ENCODE data around the gene EEF1AKMT1. TPM values are rescaled to one million over a fixed set of nuclear protein-coding genes. Genes with fewer than 3 reads are reported as not detected.

The EEF1AKMT1 gene
- polyA plus RNA-seq, 1 experiment = 5.8 TPM

GRCh38 chr13:20801707-20802106 lies 27.9 kb upstream of the EEF1AKMT1 start:
- ChIA-PET POLR2A (no interaction called here), CTCF (no interaction called here)
- no peak for TF ChIP-seq CTCF (IDR thresholded peaks at IDR 0.05; ENCODE audit: insufficient read depth, low read depth, low read length)

GRCh38 chr13:20799726-20800416 lies 26.1 kb upstream of the EEF1AKMT1 start:
- no peaks in the 10 kb centered on the region for H3K27me3 ChIP-seq (ENCODE audit: control insufficient read depth, insufficient read depth, low read length)
- DNase-seq (ENCODE audit: low read depth) = no peak
- H3K4me3 ChIP-seq (ENCODE audit: low read depth, low read length) = no peak overlapping the region
- POLR2A ChIA-PET = no interaction called here
- no peak for TF ChIP-seq CTCF (IDR thresholded peaks at IDR 0.05; ENCODE audit: insufficient read depth, low read depth, low read length)
- peaks cover 8% of the 10 kb centered on the region for H3K36me3 ChIP-seq (ENCODE audit: control insufficient read depth, insufficient read depth, low read length)
- CTCF ChIA-PET = interaction anchor here (1.5 kb wide), 1 partner anchor 28 kb away, joined by 3 read pairs; no protein-coding TSS in a partner anchor

More at GRCh38 chr13:20801707-20802106, 27.9 kb upstream of the EEF1AKMT1 start:
- DNase-seq (ENCODE audit: low read depth) = no peak
- Histone ChIP-seq H3K36me3 (ENCODE audit: control insufficient read depth, insufficient read depth, low read length) (0 out of 2 replicates have a peak, but pooled peaks cover 2% of the 10 kb centered on the region), H3K27me3 (ENCODE audit: control insufficient read depth, insufficient read depth, low read length) (no peaks in the 10 kb centered on the region), H3K4me3 (ENCODE audit: low read depth, low read length) (no peak overlapping the region)

GRCh38 chr13:20798027-20798426 lies 24.3 kb upstream of the EEF1AKMT1 start:
- ChIA-PET CTCF (interaction anchor here (1.5 kb wide), 1 partner anchor 30 kb away, joined by 3 read pairs; no protein-coding TSS in a partner anchor), POLR2A (no interaction called here)
- H3K4me3 ChIP-seq (ENCODE audit: low read depth, low read length) = no peak overlapping the region
- H3K27me3 ChIP-seq (ENCODE audit: control insufficient read depth, insufficient read depth, low read length) = no peaks in the 10 kb centered on the region
- DNase-seq (ENCODE audit: low read depth) = no peak
- peaks cover 8% of the 10 kb centered on the region for H3K36me3 ChIP-seq (ENCODE audit: control insufficient read depth, insufficient read depth, low read length)
- TF ChIP-seq CTCF (IDR thresholded peaks at IDR 0.05; ENCODE audit: insufficient read depth, low read depth, low read length) = no peak

GRCh38 chr13:20796791-20797508 lies 23.2 kb upstream of the EEF1AKMT1 start:
- no peak for DNase-seq (ENCODE audit: low read depth)
- POLR2A ChIA-PET = no interaction called here
- no peak for TF ChIP-seq CTCF (IDR thresholded peaks at IDR 0.05; ENCODE audit: insufficient read depth, low read depth, low read length)
- CTCF ChIA-PET = no interaction called here
- no peak overlapping the region for H3K4me3 ChIP-seq (ENCODE audit: low read depth, low read length)
- H3K27me3 ChIP-seq (ENCODE audit: control insufficient read depth, insufficient read depth, low read length) = no peaks in the 10 kb centered on the region
- H3K36me3 ChIP-seq (ENCODE audit: control insufficient read depth, insufficient read depth, low read length) = peaks cover 8% of the 10 kb centered on the region

GRCh38 chr13:20789665-20790064 lies 15.9 kb upstream of the EEF1AKMT1 start:
- DNase-seq (ENCODE audit: low read depth) = no peak
- H3K36me3 ChIP-seq (ENCODE audit: control insufficient read depth, insufficient read depth, low read length) = peaks cover 3% of the 10 kb centered on the region; the same call in 1 of the 2 replicates
- no peaks in the 10 kb centered on the region for H3K27me3 ChIP-seq (ENCODE audit: control insufficient read depth, insufficient read depth, low read length)
- no peak for TF ChIP-seq CTCF (IDR thresholded peaks at IDR 0.05; ENCODE audit: insufficient read depth, low read depth, low read length)
- no peak overlapping the region for H3K4me3 ChIP-seq (ENCODE audit: low read depth, low read length)
- ChIA-PET CTCF (no interaction called here), POLR2A (no interaction called here)

All from BJ (cell line).